HCT116 (cell line): ENCODE measurements around the gene FAM118B. TPM values are rescaled to one million over a fixed set of nuclear protein-coding genes. Genes with fewer than 3 reads are reported as not detected.

ENCODE experiments used
- CBX3 ChIP-seq: IDR thresholded peaks from 2 replicates; pipeline ENCODE4 v1.6.1; 2012; ENCODE audit warnings: low read depth
- CEBPB ChIP-seq: IDR thresholded peaks from 2 replicates; pipeline ENCODE4 v1.6.1; 2012; ENCODE audit warnings: low read depth
- POLR2A ChIP-seq: IDR thresholded peaks from 2 replicates; pipeline ENCODE4 v1.7.0; 2011; ENCODE audit warnings: borderline replicate concordance; ENCODE audit not compliant: insufficient read depth, insufficient read length; ENCODE audit errors: extremely low read depth
- SIN3A ChIP-seq: IDR thresholded peaks from 2 replicates; pipeline ENCODE4 v1.6.1; 2012; ENCODE audit warnings: low read depth
- TCF7L2 ChIP-seq: IDR thresholded peaks from 2 replicates; pipeline ENCODE4 v1.7.0; 2011; ENCODE audit warnings: borderline replicate concordance, inconsistent platforms; ENCODE audit not compliant: insufficient read depth, insufficient read length; ENCODE audit errors: extremely low read depth
- ZFX ChIP-seq: fragments of 450-650 bp; IDR thresholded peaks from 2 replicates; pipeline ENCODE4 v1.6.1; 2017
- total RNA-seq: library from RNA; stranded (reverse); gene quantifications from one replicate; pipeline ENCODE4 v1.2.1, GENCODE V29; 2021; ENCODE audit not compliant: unreplicated experiment
- TF ChIP-seq, protein P1 (sequence below), 3 experiments: fragments of 200-600 bp in 1 of 3; sonication (generic) in 1 of 3; IDR thresholded peaks in 2 of 3; conservative IDR thresholded peaks in 1 of 3; 2 replicates each; pipeline ENCODE4 v1.5.1; 2012 to 2017; ENCODE audit warnings: low read depth in 2 of 3, low read length in 2 of 3, antibody characterized with exemption in 1 of 3, borderline replicate concordance in 1 of 3, control low read depth in 1 of 3, mild to moderate bottlenecking in 1 of 3, mixed read lengths in 1 of 3, mixed run types in 1 of 3, moderate library complexity in 1 of 3; ENCODE audit not compliant: insufficient read depth in 1 of 3
- TF ChIP-seq, protein P2 (sequence below): IDR thresholded peaks from 2 replicates; pipeline ENCODE4 v1.6.1; 2012

FAM118B gene
- total RNA-seq, 1 experiment from 2014 or later, result 12.8 TPM

DNA sequence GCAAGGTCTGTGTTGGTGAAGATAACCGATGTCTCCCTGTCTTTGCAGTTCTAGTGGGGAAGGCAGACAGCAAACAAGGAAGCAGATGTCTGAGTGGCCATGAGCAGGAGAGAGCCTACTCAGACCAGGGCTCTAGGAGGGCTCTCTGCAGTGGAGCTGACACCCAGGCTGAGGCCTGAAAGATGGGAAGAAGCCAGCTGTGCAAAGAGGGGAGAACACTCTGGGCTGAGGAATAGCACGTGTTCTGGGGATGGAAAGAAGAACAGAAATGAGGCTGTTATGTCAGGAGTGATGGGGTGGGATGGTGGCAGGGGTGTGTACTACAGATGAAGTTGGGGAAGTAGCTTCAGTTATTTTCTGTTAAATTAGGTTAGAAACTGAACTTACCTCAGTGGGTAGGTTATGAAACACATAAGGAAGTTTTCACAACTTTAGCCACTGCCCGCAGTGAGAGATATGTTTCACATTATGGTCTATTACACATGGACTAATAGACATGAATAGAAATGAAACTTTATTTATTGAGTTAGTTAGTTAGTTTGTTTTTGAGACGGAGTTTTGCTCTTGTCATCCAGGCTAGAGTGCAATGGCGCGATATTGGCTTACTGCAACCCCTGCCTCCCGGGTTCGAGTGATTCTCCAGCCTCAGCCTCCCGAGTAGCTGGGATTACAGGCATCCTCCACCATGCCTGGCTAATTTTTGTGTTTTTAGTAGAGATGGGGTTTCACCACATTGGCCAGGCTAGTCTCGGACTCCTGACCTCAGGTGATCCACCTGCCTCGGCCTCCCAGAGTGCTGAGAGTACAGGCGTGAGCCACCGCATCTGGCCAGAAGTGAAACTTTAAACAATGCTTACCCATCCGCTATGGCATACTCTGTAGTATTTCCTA lies 100.1 kb downstream of the FAM118B start (continued):
- TF ChIP-seq SIN3A (no peak), TCF7L2 (no peak), CBX3 (no peak), CEBPB (no peak), POLR2A (no peak), ZFX (no peak)
- TF ChIP-seq, protein P1, sequence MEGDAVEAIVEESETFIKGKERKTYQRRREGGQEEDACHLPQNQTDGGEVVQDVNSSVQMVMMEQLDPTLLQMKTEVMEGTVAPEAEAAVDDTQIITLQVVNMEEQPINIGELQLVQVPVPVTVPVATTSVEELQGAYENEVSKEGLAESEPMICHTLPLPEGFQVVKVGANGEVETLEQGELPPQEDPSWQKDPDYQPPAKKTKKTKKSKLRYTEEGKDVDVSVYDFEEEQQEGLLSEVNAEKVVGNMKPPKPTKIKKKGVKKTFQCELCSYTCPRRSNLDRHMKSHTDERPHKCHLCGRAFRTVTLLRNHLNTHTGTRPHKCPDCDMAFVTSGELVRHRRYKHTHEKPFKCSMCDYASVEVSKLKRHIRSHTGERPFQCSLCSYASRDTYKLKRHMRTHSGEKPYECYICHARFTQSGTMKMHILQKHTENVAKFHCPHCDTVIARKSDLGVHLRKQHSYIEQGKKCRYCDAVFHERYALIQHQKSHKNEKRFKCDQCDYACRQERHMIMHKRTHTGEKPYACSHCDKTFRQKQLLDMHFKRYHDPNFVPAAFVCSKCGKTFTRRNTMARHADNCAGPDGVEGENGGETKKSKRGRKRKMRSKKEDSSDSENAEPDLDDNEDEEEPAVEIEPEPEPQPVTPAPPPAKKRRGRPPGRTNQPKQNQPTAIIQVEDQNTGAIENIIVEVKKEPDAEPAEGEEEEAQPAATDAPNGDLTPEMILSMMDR (IDR thresholded peaks at IDR 0.05 in 2 of 3, conservative IDR thresholded peaks at IDR 0.05 in 1 of 3; ENCODE audit: borderline replicate concordance in 1 of 3, insufficient read depth in 1 of 3, low read depth in 2 of 3, low read length in 2 of 3), result no peak
- TF ChIP-seq, protein P2, sequence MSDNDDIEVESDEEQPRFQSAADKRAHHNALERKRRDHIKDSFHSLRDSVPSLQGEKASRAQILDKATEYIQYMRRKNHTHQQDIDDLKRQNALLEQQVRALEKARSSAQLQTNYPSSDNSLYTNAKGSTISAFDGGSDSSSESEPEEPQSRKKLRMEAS, result no peak

Other genes starting within 250 kb of the FAM118B start
- 16.9 TPM for gene CDON, start 148.9 kb upstream of the FAM118B start, total RNA-seq
- 40.1 TPM for gene RPUSD4, start 132 bp upstream of the FAM118B start, total RNA-seq
- 74.5 TPM for gene SRPRA, start 57.1 kb downstream of the FAM118B start, total RNA-seq
- 41.3 TPM for gene FOXRED1, start 57.4 kb downstream of the FAM118B start, total RNA-seq
- 10.8 TPM for gene TIRAP, start 71.3 kb downstream of the FAM118B start, total RNA-seq
- 25.6 TPM for gene DCPS, start 92.3 kb downstream of the FAM118B start, total RNA-seq
- 13.1 TPM for gene ST3GAL4, start 143.9 kb downstream of the FAM118B start, total RNA-seq